Measurements from ENCODE around the gene GAK. TPM values are rescaled to one million over a fixed set of nuclear protein-coding genes. Genes with fewer than 3 reads are reported as not detected.

GAK gene
- total RNA-seq, 1 experiment from 2014 or later, result 49.5 TPM

GRCh38 chr4:849478-850175 is 82.5 kb downstream of the GAK start:
- no peak for DNase-seq (ENCODE audit: low spot score)

GRCh38 chr4:848803-849477 is 83.2 kb downstream of the GAK start:
- no peak for DNase-seq (ENCODE audit: low spot score)

- DNase-seq (ENCODE audit: low spot score), result no peak
Observed at GRCh38 chr4:848307-848691, 83.8 kb downstream of the GAK start.

GRCh38 chr4:845836-846251 is 86.3 kb downstream of the GAK start:
- DNase-seq (ENCODE audit: low spot score), result no peak

- no peak for DNase-seq (ENCODE audit: low spot score)
Observed at GRCh38 chr4:845233-845835, 86.8 kb downstream of the GAK start.

GRCh38 chr4:844752-845232 is 87.3 kb downstream of the GAK start:
- no peak for DNase-seq (ENCODE audit: low spot score)

GRCh38 chr4:839675-840443 is 92.3 kb downstream of the GAK start:
- no peak for DNase-seq (ENCODE audit: low spot score)

GRCh38 chr4:837772-838171 is 94.3 kb downstream of the GAK start:
- DNase-seq (ENCODE audit: low spot score), result no peak

GRCh38 chr4:836750-837301 is 95.3 kb downstream of the GAK start:
- DNase-seq (ENCODE audit: low spot score), result no peak

GRCh38 chr4:836003-836511 is 96.1 kb downstream of the GAK start:
- DNase-seq (ENCODE audit: low spot score), result no peak

- no peak for DNase-seq (ENCODE audit: low spot score)
Observed at GRCh38 chr4:835148-836002, 96.7 kb downstream of the GAK start.

- no peak for DNase-seq (ENCODE audit: low spot score)
Observed at GRCh38 chr4:834368-835147, 97.6 kb downstream of the GAK start.

GRCh38 chr4:833731-834367 is 98.3 kb downstream of the GAK start:
- DNase-seq (ENCODE audit: low spot score), result no peak

GRCh38 chr4:833156-833555 is 99.0 kb downstream of the GAK start:
- DNase-seq (ENCODE audit: low spot score), result no peak

- no peak for DNase-seq (ENCODE audit: low spot score)
Observed at GRCh38 chr4:832536-832935, 99.6 kb downstream of the GAK start.

GRCh38 chr4:832108-832507 is 100.0 kb downstream of the GAK start:
- no peak for DNase-seq (ENCODE audit: low spot score)

- no peak for DNase-seq (ENCODE audit: low spot score)
Observed at GRCh38 chr4:831483-831805, 100.7 kb downstream of the GAK start.

- DNase-seq (ENCODE audit: low spot score), result no peak
Observed at GRCh38 chr4:830601-831482, 101.3 kb downstream of the GAK start.

Data from H4 (cell line).